Measurements from ENCODE around the gene PRDX2.

PRDX2 gene

GRCh38 chr19:12797141-12797587 is 4.4 kb downstream of the PRDX2 start:
- Histone ChIP-seq H3K27ac (ENCODE audit: low read depth, low read length) (no peak overlapping the region), H3K9me3 (ENCODE audit: control insufficient read depth, insufficient read depth, low read length) (no peaks in the 10 kb centered on the region), H3K36me3 (ENCODE audit: control insufficient read depth, low read length) (peaks cover 21% of the 10 kb centered on the region), H3K4me1 (ENCODE audit: control insufficient read depth, low read length) (peaks cover 39% of the 10 kb centered on the region), H3K9me2 (replicated peaks; ENCODE audit: control insufficient read depth, low read length) (no peaks in the 10 kb centered on the region), H4K20me1 (ENCODE audit: control insufficient read depth, insufficient read depth, low read depth, low read length) (0 out of 2 replicates have a peak, but pooled peaks cover 3% of the 10 kb centered on the region), H3K27me3 (ENCODE audit: control insufficient read depth, low read length) (no peaks in the 10 kb centered on the region), H3K79me2 (ENCODE audit: control insufficient read depth, low read length) (peaks cover 33% of the 10 kb centered on the region), H3K4me3 (ENCODE audit: low read length) (no peak overlapping the region), H3K4me2 (ENCODE audit: low read length) (no peak overlapping the region), H3F3A (ENCODE audit: control insufficient read depth, insufficient read depth) (peaks cover 13% of the 10 kb centered on the region)
- TF ChIP-seq EZH2phosphoT487 (IDR thresholded peaks at IDR 0.05; ENCODE audit: borderline replicate concordance, low read length): no peak
- no peak for TF ChIP-seq CTCF (IDR thresholded peaks at IDR 0.05; ENCODE audit: low read depth, low read length, poor library complexity, severe bottlenecking)

- Histone ChIP-seq H3K9me3 (ENCODE audit: control insufficient read depth, insufficient read depth, low read length) (no peaks in the 10 kb centered on the region), H3K79me2 (ENCODE audit: control insufficient read depth, low read length) (peaks cover 39% of the 10 kb centered on the region), H3K4me2 (ENCODE audit: low read length) (peak overlapping the region; percentile 55), H3K27ac (ENCODE audit: low read depth, low read length) (no peak overlapping the region), H3K4me1 (ENCODE audit: control insufficient read depth, low read length) (peaks cover 31% of the 10 kb centered on the region), H3K36me3 (ENCODE audit: control insufficient read depth, low read length) (peaks cover 21% of the 10 kb centered on the region), H3K4me3 (ENCODE audit: low read length) (peak overlapping the region; percentile 30), H3F3A (ENCODE audit: control insufficient read depth, insufficient read depth) (peaks cover 13% of the 10 kb centered on the region), H4K20me1 (ENCODE audit: control insufficient read depth, insufficient read depth, low read depth, low read length) (0 out of 2 replicates have a peak, but pooled peaks cover 3% of the 10 kb centered on the region), H3K9me2 (replicated peaks; ENCODE audit: control insufficient read depth, low read length) (no peaks in the 10 kb centered on the region), H3K27me3 (ENCODE audit: control insufficient read depth, low read length) (no peaks in the 10 kb centered on the region)
- TF ChIP-seq CTCF (IDR thresholded peaks at IDR 0.05; ENCODE audit: low read depth, low read length, poor library complexity, severe bottlenecking): peak; percentile 89
- TF ChIP-seq EZH2phosphoT487 (IDR thresholded peaks at IDR 0.05; ENCODE audit: borderline replicate concordance, low read length): no peak
Measured at GRCh38 chr19:12796146-12797071, 5.2 kb downstream of the PRDX2 start.

- peaks cover 32% of the 10 kb centered on the region for H3K4me1 ChIP-seq (ENCODE audit: control insufficient read depth, low read length)
- H3F3A ChIP-seq (ENCODE audit: control insufficient read depth, insufficient read depth): peaks cover 17% of the 10 kb centered on the region
- H3K4me3 ChIP-seq (ENCODE audit: low read length): no peak overlapping the region
- no peaks in the 10 kb centered on the region for H3K9me3 ChIP-seq (ENCODE audit: control insufficient read depth, insufficient read depth, low read length)
- TF ChIP-seq EZH2phosphoT487 (IDR thresholded peaks at IDR 0.05; ENCODE audit: borderline replicate concordance, low read length) (no peak), CTCF (IDR thresholded peaks at IDR 0.05; ENCODE audit: low read depth, low read length, poor library complexity, severe bottlenecking) (no peak)
- no peaks in the 10 kb centered on the region for H4K20me1 ChIP-seq (ENCODE audit: control insufficient read depth, insufficient read depth, low read depth, low read length)
- peaks cover 13% of the 10 kb centered on the region for H3K36me3 ChIP-seq (ENCODE audit: control insufficient read depth, low read length)
- H3K4me2 ChIP-seq (ENCODE audit: low read length): no peak overlapping the region
- no peaks in the 10 kb centered on the region for H3K27me3 ChIP-seq (ENCODE audit: control insufficient read depth, low read length)
- H3K27ac ChIP-seq (ENCODE audit: low read depth, low read length): no peak overlapping the region
- peaks cover 29% of the 10 kb centered on the region for H3K79me2 ChIP-seq (ENCODE audit: control insufficient read depth, low read length)
- no peaks in the 10 kb centered on the region for H3K9me2 ChIP-seq (replicated peaks; ENCODE audit: control insufficient read depth, low read length)
Measured at GRCh38 chr19:12794971-12795381, 6.6 kb downstream of the PRDX2 start.

All from DOHH2 (cell line).